RWPE2 (cell line): Measurements from ENCODE around the gene TEX14.
"Not testable (repeated sequence)": the region's sequence is repeated elsewhere in the genome, so short reads cannot be mapped to it uniquely, and the experiment has no call there.

Experiments used
- ATAC-seq: fragments of 200-7000 bp; cut with Tn5 transposase; 3 replicates; pipeline ENCODE4 v1.9.1; 2021; ENCODE audit warnings: low read depth
- DNase-seq: peaks from one replicate; pipeline ENCODE4 v3.0.0-alpha.2; 2020; ENCODE audit warnings: low spot score
- H3K27ac ChIP-seq: fragments of 450-650 bp; 2 replicates; pipeline ENCODE4 v1.5.1; 2017; ENCODE audit warnings: mild to moderate bottlenecking; ENCODE audit not compliant: poor library complexity, severe bottlenecking
- H3K27me3 ChIP-seq: fragments of 250-450 bp; sonication (Bioruptor Pico); 2 replicates; pipeline ENCODE4 v1.5.1; 2021; ENCODE audit warnings: mild to moderate bottlenecking, moderate library complexity; ENCODE audit not compliant: insufficient read depth, poor library complexity, severe bottlenecking
- H3K36me3 ChIP-seq: fragments of 250-450 bp; sonication (Bioruptor Pico); 2 replicates; pipeline ENCODE4 v1.5.1; 2020; ENCODE audit warnings: low read depth, mild to moderate bottlenecking, moderate library complexity
- H3K4me1 ChIP-seq: fragments of 250-450 bp; sonication (Bioruptor Pico); 2 replicates; pipeline ENCODE4 v1.5.1; 2021; ENCODE audit warnings: mild to moderate bottlenecking, moderate library complexity; ENCODE audit not compliant: insufficient read depth, poor library complexity, severe bottlenecking
- H3K4me3 ChIP-seq: fragments of 250-450 bp; sonication (Bioruptor Pico); 2 replicates; pipeline ENCODE4 v1.5.1; 2021; ENCODE audit warnings: mild to moderate bottlenecking, moderate library complexity; ENCODE audit not compliant: severe bottlenecking
- H3K9me3 ChIP-seq: fragments of 250-450 bp; sonication (Bioruptor Pico); 2 replicates; pipeline ENCODE4 v1.5.1; 2021; ENCODE audit warnings: mild to moderate bottlenecking, moderate library complexity; ENCODE audit not compliant: severe bottlenecking
- TF ChIP-seq, protein P1 (sequence below): fragments of 450-650 bp; IDR thresholded peaks from one replicate; pipeline ENCODE4 v1.5.1; 2017; ENCODE audit warnings: mild to moderate bottlenecking, moderate library complexity; ENCODE audit not compliant: poor library complexity, severe bottlenecking

Gene TEX14

GRCh38 chr17:58658804-58659713, 32.8 kb downstream of the TEX14 start:
- H3K36me3 ChIP-seq: no peaks in the 10 kb centered on the region
- H3K4me3 ChIP-seq: peak overlapping the region; percentile 24
- H3K4me1 ChIP-seq: no peaks in the 10 kb centered on the region
- TF ChIP-seq, protein P1, sequence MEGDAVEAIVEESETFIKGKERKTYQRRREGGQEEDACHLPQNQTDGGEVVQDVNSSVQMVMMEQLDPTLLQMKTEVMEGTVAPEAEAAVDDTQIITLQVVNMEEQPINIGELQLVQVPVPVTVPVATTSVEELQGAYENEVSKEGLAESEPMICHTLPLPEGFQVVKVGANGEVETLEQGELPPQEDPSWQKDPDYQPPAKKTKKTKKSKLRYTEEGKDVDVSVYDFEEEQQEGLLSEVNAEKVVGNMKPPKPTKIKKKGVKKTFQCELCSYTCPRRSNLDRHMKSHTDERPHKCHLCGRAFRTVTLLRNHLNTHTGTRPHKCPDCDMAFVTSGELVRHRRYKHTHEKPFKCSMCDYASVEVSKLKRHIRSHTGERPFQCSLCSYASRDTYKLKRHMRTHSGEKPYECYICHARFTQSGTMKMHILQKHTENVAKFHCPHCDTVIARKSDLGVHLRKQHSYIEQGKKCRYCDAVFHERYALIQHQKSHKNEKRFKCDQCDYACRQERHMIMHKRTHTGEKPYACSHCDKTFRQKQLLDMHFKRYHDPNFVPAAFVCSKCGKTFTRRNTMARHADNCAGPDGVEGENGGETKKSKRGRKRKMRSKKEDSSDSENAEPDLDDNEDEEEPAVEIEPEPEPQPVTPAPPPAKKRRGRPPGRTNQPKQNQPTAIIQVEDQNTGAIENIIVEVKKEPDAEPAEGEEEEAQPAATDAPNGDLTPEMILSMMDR: no peak
- ATAC-seq: peak; percentile 85
- no peaks in the 10 kb centered on the region for H3K27me3 ChIP-seq
- peak; percentile 81 for DNase-seq
- no peaks in the 10 kb centered on the region for H3K9me3 ChIP-seq
- peak overlapping the region; percentile 45 for H3K27ac ChIP-seq

DNA sequence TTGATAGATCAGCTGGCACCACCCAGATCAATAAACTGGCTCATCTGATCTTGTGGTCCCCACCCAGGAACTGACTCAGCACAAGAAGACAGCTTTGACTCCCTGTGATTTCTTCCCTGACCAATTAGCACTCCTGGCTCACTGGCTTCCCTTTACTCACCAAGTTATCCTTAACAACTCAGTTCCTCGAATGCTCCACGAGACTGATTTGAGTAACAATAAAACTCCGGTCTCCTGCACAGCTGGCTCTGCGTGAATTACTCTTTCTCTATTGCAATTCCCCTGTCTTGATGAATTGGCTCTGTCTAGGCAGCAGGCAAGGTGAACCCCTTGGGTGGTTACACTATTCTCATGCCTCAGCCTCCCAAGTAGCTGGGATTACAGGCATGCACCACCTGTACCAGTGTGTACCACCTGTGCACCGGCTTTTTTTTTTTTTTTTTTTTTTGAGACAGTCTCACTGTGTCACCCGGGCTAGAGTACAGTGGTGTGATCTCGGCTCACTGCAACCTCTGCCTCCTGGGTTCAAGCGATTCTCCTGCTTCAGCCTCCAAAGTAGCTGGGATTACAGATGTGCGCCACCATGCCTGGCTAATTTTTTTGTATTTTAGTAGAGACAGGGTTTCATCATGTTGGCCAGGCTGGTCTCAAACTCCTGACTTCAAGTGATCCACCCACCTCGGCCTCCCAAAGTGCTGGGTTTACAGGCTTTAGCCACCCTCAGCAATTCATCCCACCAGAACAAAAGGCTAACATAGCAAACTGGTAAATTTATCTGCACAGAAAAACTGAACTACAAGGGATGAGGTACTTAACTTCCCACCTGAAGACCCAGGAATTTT, 33.7 kb downstream of the TEX14 start:
- DNase-seq, H3K4me3 ChIP-seq, H3K27me3 ChIP-seq, ATAC-seq, H3K4me1 ChIP-seq, H3K36me3 ChIP-seq, H3K9me3 ChIP-seq: not testable (repeated sequence)
- H3K27ac ChIP-seq: peak overlapping the region; percentile 45

DNA sequence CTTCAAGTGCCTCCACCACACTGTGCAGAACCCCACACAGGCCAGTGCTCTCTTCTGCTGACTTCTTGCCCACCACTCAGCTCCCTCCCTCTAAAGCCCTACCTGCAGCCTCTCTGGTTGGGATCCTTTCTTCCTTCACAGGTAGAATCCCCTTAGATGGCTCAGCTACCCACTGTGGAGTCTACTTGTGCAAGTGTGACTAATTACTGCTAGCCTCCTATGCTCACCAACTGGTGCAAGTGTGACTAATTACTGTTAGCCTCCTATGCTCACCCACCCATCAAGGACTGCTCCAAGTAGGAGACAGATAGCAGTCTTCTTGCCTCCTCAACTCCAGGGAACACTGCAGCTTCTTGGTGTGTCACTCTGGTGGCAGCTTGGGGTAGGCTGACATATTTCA, 43.6 kb downstream of the TEX14 start:
- DNase-seq (no peak), ATAC-seq (peak; percentile 67)
- Histone ChIP-seq H3K27me3 (no peaks in the 10 kb centered on the region), H3K27ac (no peak overlapping the region), H3K4me1 (no peaks in the 10 kb centered on the region), H3K9me3 (no peaks in the 10 kb centered on the region), H3K4me3 (no peak overlapping the region), H3K36me3 (no peaks in the 10 kb centered on the region)
- TF ChIP-seq, protein P1: no peak

GRCh38 chr17:58643147-58643546, 48.7 kb downstream of the TEX14 start:
- DNase-seq: no peak
- TF ChIP-seq, protein P1: no peak
- peak; percentile 95 for ATAC-seq

DNA sequence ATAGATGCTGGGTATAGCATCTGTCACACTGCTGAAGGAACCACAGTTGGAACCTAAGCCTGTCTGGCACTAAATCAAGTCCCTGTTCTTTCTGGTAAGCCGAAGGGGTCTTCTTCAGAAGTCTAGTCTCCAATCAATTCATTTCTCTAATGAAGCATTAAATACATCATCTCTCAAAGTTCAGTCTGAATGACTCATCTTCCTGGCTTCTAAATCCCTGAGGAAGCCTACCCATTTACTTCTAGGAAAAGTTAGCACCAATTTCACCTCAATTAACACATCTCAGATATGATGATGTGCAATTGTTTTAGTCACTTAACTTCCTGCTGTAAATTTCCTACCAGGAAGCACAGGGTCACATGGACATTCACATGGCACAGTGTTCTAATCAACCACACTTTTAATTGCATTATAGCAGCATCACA, 49.9 kb downstream of the TEX14 start:
- Histone ChIP-seq H3K27me3 (no peaks in the 10 kb centered on the region), H3K36me3 (no peaks in the 10 kb centered on the region), H3K4me3 (no peak overlapping the region), H3K4me1 (peaks cover 3% of the 10 kb centered on the region), H3K9me3 (no peaks in the 10 kb centered on the region), H3K27ac (no peak overlapping the region)
- TF ChIP-seq, protein P1: no peak
- ATAC-seq (no peak), DNase-seq (no peak)

More at GRCh38 chr17:58643147-58643546, 48.7 kb downstream of the TEX14 start:
- Histone ChIP-seq H3K4me1 (peaks cover 3% of the 10 kb centered on the region), H3K36me3 (no peaks in the 10 kb centered on the region), H3K27ac (peak overlapping the region; percentile 40), H3K27me3 (no peaks in the 10 kb centered on the region), H3K4me3 (no peak overlapping the region), H3K9me3 (no peaks in the 10 kb centered on the region)
